ENCODE measurements around the gene CCDC47. TPM values are rescaled to one million over a fixed set of nuclear protein-coding genes. Genes with fewer than 3 reads are reported as not detected.

CCDC47 gene
- total and polyA plus RNA-seq, 2 of the 13 experiments (the other 11 are each of a cell fraction or from before 2014, with no cell fraction given), result 59.3 to 99.5 TPM

GRCh38 chr17:63773272-63774140 lies at the start of gene CCDC47 (continued):
- TF ChIP-seq ZNF607 (CRISPR knock-in tag; IDR thresholded peaks at IDR 0.05; ENCODE audit: borderline replicate concordance) (peak; percentile 39; the same call in 1 of the 2 replicates), ARHGAP35 (CRISPR knock-in tag; IDR thresholded peaks at IDR 0.05; ENCODE audit: borderline replicate concordance) (peak; percentile 88; the same call in 1 of the 2 replicates), SNAPC4 (CRISPR knock-in tag; IDR thresholded peaks at IDR 0.05) (peak; percentile 91; the same call in 1 of the 2 replicates), POGK (CRISPR knock-in tag; conservative IDR thresholded peaks at IDR 0.05) (peak; percentile 92), ZNF547 (CRISPR knock-in tag; IDR thresholded peaks at IDR 0.05) (peak; percentile 94), ZNF446 (CRISPR knock-in tag; IDR thresholded peaks at IDR 0.05) (no peak; the same call in 1 of the 2 replicates), ZFP90 (CRISPR knock-in tag; IDR thresholded peaks at IDR 0.05; ENCODE audit: borderline replicate concordance) (no peak; the same call in 1 of the 2 replicates), MZF1 (CRISPR knock-in tag; IDR thresholded peaks at IDR 0.05; ENCODE audit: borderline replicate concordance) (no peak), ZNF891 (CRISPR knock-in tag; IDR thresholded peaks at IDR 0.05) (peak; percentile 91), ELF4 (CRISPR knock-in tag; IDR thresholded peaks at IDR 0.05; ENCODE audit: borderline replicate concordance) (peak; percentile 98; the same call in 1 of the 2 replicates), ZKSCAN1 (IDR thresholded peaks at IDR 0.05; ENCODE audit: low read length) (peak; percentile 72; the same call in 1 of the 2 replicates)
- TF ChIP-seq, protein P1, sequence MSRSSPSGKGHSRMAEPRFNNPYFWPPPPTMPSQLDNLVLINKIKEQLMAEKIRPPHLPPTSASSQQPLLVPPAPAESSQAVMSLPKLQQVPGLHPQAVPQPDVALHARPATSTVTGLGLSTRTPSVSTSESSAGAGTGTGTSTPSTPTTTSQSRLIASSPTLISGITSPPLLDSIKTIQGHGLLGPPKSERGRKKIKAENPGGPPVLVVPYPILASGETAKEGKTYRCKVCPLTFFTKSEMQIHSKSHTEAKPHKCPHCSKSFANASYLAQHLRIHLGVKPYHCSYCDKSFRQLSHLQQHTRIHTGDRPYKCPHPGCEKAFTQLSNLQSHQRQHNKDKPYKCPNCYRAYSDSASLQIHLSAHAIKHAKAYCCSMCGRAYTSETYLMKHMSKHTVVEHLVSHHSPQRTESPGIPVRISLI (CRISPR knock-in tag; IDR thresholded peaks at IDR 0.05; ENCODE audit: borderline replicate concordance), result peak; percentile 58; the same call in 1 of the 2 replicates
- TF ChIP-seq, protein P2, sequence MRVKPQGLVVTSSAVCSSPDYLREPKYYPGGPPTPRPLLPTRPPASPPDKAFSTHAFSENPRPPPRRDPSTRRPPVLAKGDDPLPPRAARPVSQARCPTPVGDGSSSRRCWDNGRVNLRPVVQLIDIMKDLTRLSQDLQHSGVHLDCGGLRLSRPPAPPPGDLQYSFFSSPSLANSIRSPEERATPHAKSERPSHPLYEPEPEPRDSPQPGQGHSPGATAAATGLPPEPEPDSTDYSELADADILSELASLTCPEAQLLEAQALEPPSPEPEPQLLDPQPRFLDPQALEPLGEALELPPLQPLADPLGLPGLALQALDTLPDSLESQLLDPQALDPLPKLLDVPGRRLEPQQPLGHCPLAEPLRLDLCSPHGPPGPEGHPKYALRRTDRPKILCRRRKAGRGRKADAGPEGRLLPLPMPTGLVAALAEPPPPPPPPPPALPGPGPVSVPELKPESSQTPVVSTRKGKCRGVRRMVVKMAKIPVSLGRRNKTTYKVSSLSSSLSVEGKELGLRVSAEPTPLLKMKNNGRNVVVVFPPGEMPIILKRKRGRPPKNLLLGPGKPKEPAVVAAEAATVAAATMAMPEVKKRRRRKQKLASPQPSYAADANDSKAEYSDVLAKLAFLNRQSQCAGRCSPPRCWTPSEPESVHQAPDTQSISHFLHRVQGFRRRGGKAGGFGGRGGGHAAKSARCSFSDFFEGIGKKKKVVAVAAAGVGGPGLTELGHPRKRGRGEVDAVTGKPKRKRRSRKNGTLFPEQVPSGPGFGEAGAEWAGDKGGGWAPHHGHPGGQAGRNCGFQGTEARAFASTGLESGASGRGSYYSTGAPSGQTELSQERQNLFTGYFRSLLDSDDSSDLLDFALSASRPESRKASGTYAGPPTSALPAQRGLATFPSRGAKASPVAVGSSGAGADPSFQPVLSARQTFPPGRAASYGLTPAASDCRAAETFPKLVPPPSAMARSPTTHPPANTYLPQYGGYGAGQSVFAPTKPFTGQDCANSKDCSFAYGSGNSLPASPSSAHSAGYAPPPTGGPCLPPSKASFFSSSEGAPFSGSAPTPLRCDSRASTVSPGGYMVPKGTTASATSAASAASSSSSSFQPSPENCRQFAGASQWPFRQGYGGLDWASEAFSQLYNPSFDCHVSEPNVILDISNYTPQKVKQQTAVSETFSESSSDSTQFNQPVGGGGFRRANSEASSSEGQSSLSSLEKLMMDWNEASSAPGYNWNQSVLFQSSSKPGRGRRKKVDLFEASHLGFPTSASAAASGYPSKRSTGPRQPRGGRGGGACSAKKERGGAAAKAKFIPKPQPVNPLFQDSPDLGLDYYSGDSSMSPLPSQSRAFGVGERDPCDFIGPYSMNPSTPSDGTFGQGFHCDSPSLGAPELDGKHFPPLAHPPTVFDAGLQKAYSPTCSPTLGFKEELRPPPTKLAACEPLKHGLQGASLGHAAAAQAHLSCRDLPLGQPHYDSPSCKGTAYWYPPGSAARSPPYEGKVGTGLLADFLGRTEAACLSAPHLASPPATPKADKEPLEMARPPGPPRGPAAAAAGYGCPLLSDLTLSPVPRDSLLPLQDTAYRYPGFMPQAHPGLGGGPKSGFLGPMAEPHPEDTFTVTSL (CRISPR knock-in tag; IDR thresholded peaks at IDR 0.05; ENCODE audit: borderline replicate concordance), result peak; percentile 88
